OCI-LY3 (cell line): ENCODE data around the gene SLC12A7.

ENCODE experiments used
- H2AFZ ChIP-seq: fragments of 200-600, 300-600 bp; shearing (Covaris generic); 2 replicates; pipeline ENCODE4 v1.6.0; 2014; ENCODE audit warnings: antibody characterized with exemption, low read depth, low read length
- H3K27ac ChIP-seq: fragments of 200-600, 300-600 bp; sonication (generic); 2 replicates; pipeline ENCODE4 v1.5.1; 2014; ENCODE audit warnings: mild to moderate bottlenecking, low read length, moderate library complexity, mixed read lengths
- H3K27me3 ChIP-seq: fragments of 200-600, 300-600 bp; sonication (generic); 2 replicates; pipeline ENCODE4 v1.6.1; 2014; ENCODE audit warnings: low read depth, low read length, mixed read lengths
- H3K36me3 ChIP-seq: fragments of 200-600, 300-600 bp; sonication (generic); replicated peaks from 2 replicates; pipeline ENCODE3; 2014; ENCODE audit warnings: low read depth, low read length, mixed read lengths
- H3K4me1 ChIP-seq: fragments of 300-600, 200-600 bp; sonication (generic); 2 replicates; pipeline ENCODE4 v1.6.1; 2014; ENCODE audit warnings: low read length, mixed read lengths
- H3K4me2 ChIP-seq: fragments of 200-600, 300-600 bp; sonication (generic); 2 replicates; pipeline ENCODE4 v1.6.1; 2014; ENCODE audit warnings: low read length, mixed read lengths
- H3K4me3 ChIP-seq: fragments of 300-600, 200-600 bp; sonication (generic); 2 replicates; pipeline ENCODE4 v1.5.1; 2014; ENCODE audit warnings: antibody characterized with exemption, mild to moderate bottlenecking, low read length, moderate library complexity
- H3K79me2 ChIP-seq: fragments of 300-600, 200-600 bp; shearing (Covaris generic); 2 replicates; pipeline ENCODE4 v1.6.1; 2014; ENCODE audit warnings: mild to moderate bottlenecking, low read length, mixed read lengths
- H3K9ac ChIP-seq: fragments of 300-600, 200-600 bp; shearing (Covaris generic); 2 replicates; pipeline ENCODE4 v1.6.0; 2014; ENCODE audit warnings: mild to moderate bottlenecking, low read length, moderate library complexity
- H3K9me3 ChIP-seq: fragments of 200-600, 300-600 bp; shearing (Covaris generic); 2 replicates; pipeline ENCODE4 v1.6.1; 2014; ENCODE audit warnings: low read length, mixed read lengths; ENCODE audit not compliant: insufficient read depth
- H4K20me1 ChIP-seq: fragments of 200-600, 300-600 bp; sonication (generic); 2 replicates; pipeline ENCODE4 v1.6.1; 2016; ENCODE audit warnings: low read length, mixed read lengths; ENCODE audit not compliant: insufficient read depth
- EZH2phosphoT487 ChIP-seq: fragments of 200-600 bp; shearing (Covaris generic); IDR thresholded peaks from 2 replicates; pipeline ENCODE4 v1.6.1; 2018; ENCODE audit warnings: antibody characterized with exemption, mixed run types, low read depth
- TF ChIP-seq, protein P1 (sequence below): fragments of 200-600, 300-600 bp; sonication (generic); IDR thresholded peaks from 2 replicates; pipeline ENCODE4 v1.5.1; 2014; ENCODE audit warnings: antibody characterized with exemption, low read length, low read depth

The SLC12A7 gene

DNA sequence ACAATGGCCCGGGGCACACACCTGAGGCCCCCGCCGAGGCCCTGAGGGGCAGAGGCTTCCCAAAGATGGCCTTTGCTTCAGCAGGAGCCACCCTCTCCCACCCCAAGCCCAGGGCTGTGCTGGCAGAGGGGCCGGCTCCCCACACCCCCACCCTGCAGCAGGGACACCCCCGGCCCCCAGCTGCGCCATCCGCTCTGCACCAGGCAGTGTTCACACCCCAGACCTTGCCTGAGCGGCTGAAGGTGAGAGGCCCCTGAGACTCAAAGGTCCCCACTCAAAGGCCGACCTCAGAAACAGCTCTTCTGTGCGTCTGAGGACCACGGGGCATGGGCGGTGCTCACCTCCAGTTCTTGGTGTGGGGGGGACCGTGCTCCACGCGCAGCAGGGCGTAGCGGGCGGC lies 37.6 kb downstream of the SLC12A7 start:
- Histone ChIP-seq H3K79me2 (no peaks in the 10 kb centered on the region), H3K36me3 (no peaks in the 10 kb centered on the region), H3K4me2 (no peak overlapping the region), H3K4me3 (no peak overlapping the region), H4K20me1 (no peaks in the 10 kb centered on the region), H3K4me1 (no peaks in the 10 kb centered on the region), H2AFZ (no peak overlapping the region), H3K9me3 (no peaks in the 10 kb centered on the region), H3K27me3 (no peaks in the 10 kb centered on the region), H3K27ac (no peak overlapping the region), H3K9ac (no peak overlapping the region)
- TF ChIP-seq, protein P1, sequence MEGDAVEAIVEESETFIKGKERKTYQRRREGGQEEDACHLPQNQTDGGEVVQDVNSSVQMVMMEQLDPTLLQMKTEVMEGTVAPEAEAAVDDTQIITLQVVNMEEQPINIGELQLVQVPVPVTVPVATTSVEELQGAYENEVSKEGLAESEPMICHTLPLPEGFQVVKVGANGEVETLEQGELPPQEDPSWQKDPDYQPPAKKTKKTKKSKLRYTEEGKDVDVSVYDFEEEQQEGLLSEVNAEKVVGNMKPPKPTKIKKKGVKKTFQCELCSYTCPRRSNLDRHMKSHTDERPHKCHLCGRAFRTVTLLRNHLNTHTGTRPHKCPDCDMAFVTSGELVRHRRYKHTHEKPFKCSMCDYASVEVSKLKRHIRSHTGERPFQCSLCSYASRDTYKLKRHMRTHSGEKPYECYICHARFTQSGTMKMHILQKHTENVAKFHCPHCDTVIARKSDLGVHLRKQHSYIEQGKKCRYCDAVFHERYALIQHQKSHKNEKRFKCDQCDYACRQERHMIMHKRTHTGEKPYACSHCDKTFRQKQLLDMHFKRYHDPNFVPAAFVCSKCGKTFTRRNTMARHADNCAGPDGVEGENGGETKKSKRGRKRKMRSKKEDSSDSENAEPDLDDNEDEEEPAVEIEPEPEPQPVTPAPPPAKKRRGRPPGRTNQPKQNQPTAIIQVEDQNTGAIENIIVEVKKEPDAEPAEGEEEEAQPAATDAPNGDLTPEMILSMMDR: no peak
- no peak for TF ChIP-seq EZH2phosphoT487

DNA sequence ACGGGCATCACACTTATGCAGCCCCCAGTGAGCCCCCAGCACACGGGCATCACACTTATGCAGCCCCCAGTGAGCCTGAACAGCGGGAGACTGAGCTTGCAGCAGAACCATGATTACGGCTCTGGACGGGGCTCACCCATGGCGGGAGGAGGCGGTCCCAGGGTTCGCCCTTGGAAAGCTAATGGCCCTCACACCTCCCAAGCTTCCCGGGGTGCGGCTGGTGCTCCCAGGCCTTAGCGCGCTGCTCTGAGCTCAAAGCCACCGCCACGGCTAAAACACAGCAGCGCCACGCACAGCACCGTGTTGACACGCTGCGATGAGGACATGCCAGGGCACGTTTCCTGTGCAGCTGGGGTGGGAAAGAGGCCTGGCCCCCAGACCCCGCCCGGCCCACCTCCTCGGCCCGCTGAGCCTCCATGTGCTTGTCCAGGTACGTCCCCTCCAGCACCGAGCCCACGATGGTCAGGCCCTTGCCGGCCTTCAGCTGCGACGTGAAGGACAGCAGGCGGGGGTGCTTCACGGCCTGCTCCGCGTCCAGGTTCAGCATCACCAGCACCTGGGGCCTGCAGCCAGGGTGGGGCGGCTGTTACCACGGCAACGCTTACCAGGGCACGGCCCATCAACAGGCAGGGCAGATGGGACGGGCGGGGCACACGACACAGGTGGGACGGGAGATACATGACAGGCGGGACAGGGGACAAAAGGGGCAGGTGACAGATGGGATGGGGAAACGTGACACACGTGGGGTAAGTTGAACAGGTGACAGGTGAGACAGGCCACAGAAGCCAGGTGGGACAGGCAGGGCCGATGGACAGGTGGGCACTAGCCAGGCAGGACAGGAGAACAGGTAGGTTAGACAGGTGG lies 38.4 kb downstream of the SLC12A7 start:
- Histone ChIP-seq H3K27me3 (no peaks in the 10 kb centered on the region), H3K36me3 (no peaks in the 10 kb centered on the region), H2AFZ (no peak overlapping the region), H3K4me3 (no peak overlapping the region), H4K20me1 (no peaks in the 10 kb centered on the region), H3K9me3 (no peaks in the 10 kb centered on the region), H3K4me2 (no peak overlapping the region), H3K9ac (no peak overlapping the region), H3K27ac (no peak overlapping the region), H3K4me1 (no peaks in the 10 kb centered on the region), H3K79me2 (no peaks in the 10 kb centered on the region)
- TF ChIP-seq, protein P1: no peak
- no peak for TF ChIP-seq EZH2phosphoT487

DNA sequence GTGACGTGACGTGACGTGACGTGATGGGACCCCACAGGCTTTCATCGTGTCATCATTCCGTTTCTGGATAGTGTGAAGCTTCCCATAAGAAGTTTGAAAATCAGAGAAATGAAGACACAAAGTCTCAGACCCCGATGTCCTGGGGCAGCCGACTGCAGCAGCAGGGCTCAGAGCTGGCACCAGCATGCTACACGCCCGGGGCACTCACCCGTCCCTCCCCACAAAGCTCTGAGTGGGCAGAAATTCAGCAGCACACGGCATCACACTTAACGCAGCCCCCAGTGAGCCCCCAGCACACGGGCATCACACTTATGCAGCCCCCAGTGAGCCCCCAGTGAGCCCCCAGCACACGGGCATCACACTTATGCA lies 42.2 kb downstream of the SLC12A7 start:
- no peak overlapping the region for H3K9ac ChIP-seq
- H2AFZ ChIP-seq: no peak overlapping the region
- H3K27ac ChIP-seq: no peak overlapping the region
- H3K4me1 ChIP-seq: no peaks in the 10 kb centered on the region
- TF ChIP-seq, protein P1: no peak
- TF ChIP-seq EZH2phosphoT487: no peak
- H3K79me2 ChIP-seq: no peaks in the 10 kb centered on the region
- H3K4me2 ChIP-seq: no peak overlapping the region
- no peak overlapping the region for H3K4me3 ChIP-seq
- H3K9me3 ChIP-seq: no peaks in the 10 kb centered on the region
- no peaks in the 10 kb centered on the region for H3K27me3 ChIP-seq
- H3K36me3 ChIP-seq: no peaks in the 10 kb centered on the region
- H4K20me1 ChIP-seq: no peaks in the 10 kb centered on the region

- Histone ChIP-seq H3K9ac (no peak overlapping the region), H2AFZ (no peak overlapping the region), H3K9me3 (no peaks in the 10 kb centered on the region), H3K27ac (no peak overlapping the region), H3K4me1 (no peaks in the 10 kb centered on the region), H3K4me2 (no peak overlapping the region), H3K36me3 (no peaks in the 10 kb centered on the region), H4K20me1 (no peaks in the 10 kb centered on the region), H3K79me2 (no peaks in the 10 kb centered on the region), H3K4me3 (no peak overlapping the region), H3K27me3 (no peaks in the 10 kb centered on the region)
- no peak for TF ChIP-seq EZH2phosphoT487
- TF ChIP-seq, protein P1: no peak
These were observed 42.8 kb downstream of the SLC12A7 start for GRCh38 chr5:1068895-1069719.
